H1 (cell line): Measurements from ENCODE around the gene ANXA7. TPM values are rescaled to one million over a fixed set of nuclear protein-coding genes. Genes with fewer than 3 reads are reported as not detected.

ENCODE experiments used
- CBX5 ChIP-seq: fragments of 300-800, 300-1000 bp; sonication (generic); IDR thresholded peaks from 2 replicates; pipeline ENCODE4 v1.7.1; 2016; ENCODE audit warnings: antibody characterized with exemption, low read length, low read depth
- POLR2A ChIP-seq, 2 experiments: IDR thresholded peaks; 1 replicate in 1 of 2; 2 replicates in 1 of 2; pipeline ENCODE4 v1.6.1; 2011; ENCODE audit warnings: low read depth in 2 of 2, low read length in 2 of 2, mild to moderate bottlenecking in 2 of 2; ENCODE audit errors: control extremely low read depth in 1 of 2
- RBBP5 ChIP-seq: IDR thresholded peaks from 2 replicates; pipeline ENCODE4 v1.7.1; 2012; ENCODE audit warnings: low read depth, mild to moderate bottlenecking, inconsistent platforms, low read length, moderate library complexity, borderline replicate concordance
- SIX5 ChIP-seq: IDR thresholded peaks from 2 replicates; pipeline ENCODE4 v1.6.1; 2011; ENCODE audit warnings: mild to moderate bottlenecking, low read depth, low read length
- polyA plus RNA-seq, 7 experiments: library from polyadenylated mRNA; depleted of rRNA in 3 of 7; stranded (reverse) in 5 of 7; unstranded in 2 of 7; fragments of >200 nt in 5 of 7; fragments of 200-250 nt in 2 of 7; gene quantifications; 1 replicate in 5 of 7; 2 replicates in 1 of 7; 4 replicates in 1 of 7; pipeline versions ENCODE4 v1.2.1 to v1.2.3, GENCODE V29; 2011 to 2013; ENCODE audit warnings: missing spikeins in 2 of 7, mixed read lengths in 2 of 7
- total RNA-seq: library from RNA; stranded (reverse); fragmentation: NEBNext Ultra II Directional; extraction: Animal tissue kit (Norgen Biotek cat#: 25700); gene quantifications from 2 replicates; pipeline ENCODE4 v1.2.1, GENCODE V29; 2021

Gene ANXA7
- total and polyA plus RNA-seq, 2 of the 8 experiments (the other 6 are each of a cell fraction or from before 2014, with no cell fraction given) = 37.1 to 63.6 TPM

DNA sequence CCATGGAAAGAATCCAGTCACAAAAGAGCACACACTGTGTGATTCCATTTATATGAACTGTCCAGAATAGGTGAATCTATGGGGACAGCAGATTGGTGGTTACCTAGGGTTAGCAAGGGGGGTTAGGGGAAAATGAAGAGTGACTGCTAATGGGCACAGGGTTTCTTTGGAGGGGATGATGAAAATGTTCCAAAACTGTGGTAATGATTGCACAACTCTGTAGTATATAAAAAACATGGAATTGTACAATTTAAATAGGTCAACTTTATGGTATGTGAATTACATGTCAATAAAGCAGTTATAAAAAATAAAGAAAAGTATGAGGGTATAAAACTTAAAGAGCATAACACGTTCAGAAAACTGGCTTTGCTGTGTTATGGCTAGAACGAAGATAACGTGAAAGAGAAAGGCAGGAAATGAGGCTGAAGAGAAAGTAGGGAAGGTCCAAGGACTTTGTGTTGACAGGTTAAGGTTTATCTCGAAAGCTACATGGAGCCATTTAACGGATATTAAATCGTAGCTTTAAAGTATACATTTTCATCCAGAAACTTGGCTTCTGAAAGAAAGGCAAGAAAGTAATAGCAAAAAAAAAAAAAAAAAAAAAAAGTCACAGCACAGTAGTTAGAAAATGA is 45.9 kb upstream of the ANXA7 start (continued):
- no peak for TF ChIP-seq SIX5
- TF ChIP-seq RBBP5 = no peak
- no peak for TF ChIP-seq CBX5
- no peak for TF ChIP-seq POLR2A (IDR thresholded peaks at IDR 0.05; ENCODE audit: control extremely low read depth in 1 of 2, low read depth in 2 of 2, low read length in 2 of 2)
- TF ChIP-seq, all 59 proteins: peak for 0
